HepG2 (cell line): ENCODE data around the gene ESPNL. TPM values are rescaled to one million over a fixed set of nuclear protein-coding genes. Genes with fewer than 3 reads are reported as not detected.

ENCODE experiments used
- EED ChIP-seq: sonication (generic); formaldehyde crosslinking; IDR thresholded peaks from 2 replicates; pipeline ENCODE4 v1.5.0; 2020; ENCODE audit warnings: mild to moderate bottlenecking, missing genetic modification reagents
- HDAC6 ChIP-seq: fragments of 200-600 bp; sonication (generic); IDR thresholded peaks from 2 replicates; pipeline ENCODE4 v1.7.0; 2017; ENCODE audit warnings: mild to moderate bottlenecking, antibody characterized with exemption, low read length, low read depth
- NFKB2 ChIP-seq: sonication (generic); formaldehyde crosslinking; IDR thresholded peaks from 2 replicates; pipeline ENCODE4 v1.4.0; 2020; ENCODE audit warnings: missing genetic modification reagents, borderline replicate concordance
- SETDB1 ChIP-seq: sonication (generic); formaldehyde crosslinking; IDR thresholded peaks from 2 replicates; pipeline ENCODE4 v1.5.1; 2020; ENCODE audit warnings: missing genetic modification reagents, mild to moderate bottlenecking, borderline replicate concordance
- ZNF674 ChIP-seq: sonication (generic); formaldehyde crosslinking; IDR thresholded peaks from 2 replicates; pipeline ENCODE4 v1.5.0; 2020; ENCODE audit warnings: low read depth, mild to moderate bottlenecking, missing genetic modification reagents
- ZNF777 ChIP-seq: sonication (generic); formaldehyde crosslinking; IDR thresholded peaks from 2 replicates; pipeline ENCODE4 v1.4.0; 2020; ENCODE audit warnings: missing genetic modification reagents
- ZSCAN31 ChIP-seq: sonication (generic); formaldehyde crosslinking; IDR thresholded peaks from 2 replicates; pipeline ENCODE4 v1.5.0; 2020; ENCODE audit warnings: low read depth, mild to moderate bottlenecking, missing genetic modification reagents
- polyA plus RNA-seq, 8 experiments: library from polyadenylated mRNA; depleted of rRNA in 3 of 8; stranded (reverse) in 7 of 8; unstranded in 1 of 8; fragments of >200 nt; fragmentation: Illumina TruSeq in 4 of 8; extraction: Trizol in 4 of 8; gene quantifications; 2 replicates each; pipeline versions ENCODE4 v1.2.1 to v1.2.3, GENCODE V29; 2011 to 2016; ENCODE audit warnings: low read depth in 4 of 8, missing spikeins in 1 of 8, mixed read lengths in 1 of 8; ENCODE audit not compliant: insufficient read depth in 1 of 8
- total RNA-seq, 5 experiments: library from RNA; depleted of rRNA; stranded (reverse); fragments of >200 nt; fragmentation: Illumina TruSeq; extraction: Trizol; gene quantifications; 2 replicates each; pipeline ENCODE4 v1.2.3, GENCODE V29; 2016; ENCODE audit warnings: low read depth in 1 of 5
- TF ChIP-seq, protein P1 (sequence below): sonication (generic); formaldehyde crosslinking; IDR thresholded peaks from 2 replicates; pipeline ENCODE4 v1.5.0; 2020; ENCODE audit warnings: missing genetic modification reagents, mild to moderate bottlenecking, borderline replicate concordance
- TF ChIP-seq, protein P2 (sequence below): IDR thresholded peaks from 2 replicates; pipeline ENCODE4 v1.6.1; 2016; ENCODE audit warnings: low read depth, borderline replicate concordance
- TF ChIP-seq, protein P3 (sequence below): sonication (generic); formaldehyde crosslinking; IDR thresholded peaks from 2 replicates; pipeline ENCODE4 v1.8.0; 2022; ENCODE audit warnings: missing genetic modification reagents, mild to moderate bottlenecking, inconsistent platforms, borderline replicate concordance
- TF ChIP-seq, protein P4 (sequence below): sonication (generic); formaldehyde crosslinking; IDR thresholded peaks from 2 replicates; pipeline ENCODE4; 2020; ENCODE audit warnings: missing genetic modification reagents, mild to moderate bottlenecking, borderline replicate concordance
- TF ChIP-seq, protein P5 (sequence below): sonication (generic); formaldehyde crosslinking; IDR thresholded peaks from 2 replicates; pipeline ENCODE4 v1.9.0; 2022; ENCODE audit warnings: missing genetic modification reagents, mild to moderate bottlenecking, borderline replicate concordance
- TF ChIP-seq, protein P6 (sequence below): sonication (generic); formaldehyde crosslinking; IDR thresholded peaks from 2 replicates; pipeline ENCODE4 v1.5.1; 2020; ENCODE audit warnings: mild to moderate bottlenecking, missing genetic modification reagents, moderate library complexity

Gene ESPNL
- total and polyA plus RNA-seq, 2 of the 13 experiments (the other 11 are each of a cell fraction or from before 2014, with no cell fraction given) = 0.45 to 0.80 TPM

DNA sequence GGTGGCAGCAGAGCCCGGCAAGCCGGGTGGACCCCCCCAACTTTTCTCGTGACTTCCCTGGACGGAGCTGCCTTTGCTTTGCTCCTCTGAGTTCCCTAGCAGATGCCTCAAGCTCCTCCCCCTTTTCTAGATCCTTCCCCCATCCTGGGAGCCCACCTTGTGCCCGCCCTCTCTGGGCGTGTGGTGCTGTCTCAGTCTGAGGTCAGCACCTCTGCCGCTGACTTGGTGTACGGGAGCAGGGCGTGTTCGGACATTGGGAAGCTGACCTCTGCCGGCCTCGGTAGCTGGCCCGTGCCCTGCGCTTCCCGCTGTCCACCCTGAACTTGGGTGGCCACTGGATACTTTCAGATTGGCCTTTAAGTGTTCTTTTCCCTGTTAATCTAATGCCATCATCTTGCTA, 19.6 kb upstream of the ESPNL start (continued):
- TF ChIP-seq, protein P1, sequence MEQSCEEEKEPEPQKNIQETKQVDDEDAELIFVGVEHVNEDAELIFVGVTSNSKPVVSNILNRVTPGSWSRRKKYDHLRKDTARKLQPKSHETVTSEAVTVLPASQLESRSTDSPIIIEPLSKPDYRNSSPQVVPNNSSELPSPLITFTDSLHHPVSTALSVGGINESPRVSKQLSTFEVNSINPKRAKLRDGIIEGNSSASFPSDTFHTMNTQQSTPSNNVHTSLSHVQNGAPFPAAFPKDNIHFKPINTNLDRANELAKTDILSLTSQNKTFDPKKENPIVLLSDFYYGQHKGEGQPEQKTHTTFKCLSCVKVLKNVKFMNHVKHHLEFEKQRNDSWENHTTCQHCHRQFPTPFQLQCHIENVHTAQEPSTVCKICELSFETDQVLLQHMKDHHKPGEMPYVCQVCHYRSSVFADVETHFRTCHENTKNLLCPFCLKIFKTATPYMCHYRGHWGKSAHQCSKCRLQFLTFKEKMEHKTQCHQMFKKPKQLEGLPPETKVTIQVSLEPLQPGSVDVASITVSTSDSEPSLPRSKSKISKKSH = 0 out of 2 replicates have a peak, but pooled peaks have one; percentile 41
- TF ChIP-seq, protein P2, sequence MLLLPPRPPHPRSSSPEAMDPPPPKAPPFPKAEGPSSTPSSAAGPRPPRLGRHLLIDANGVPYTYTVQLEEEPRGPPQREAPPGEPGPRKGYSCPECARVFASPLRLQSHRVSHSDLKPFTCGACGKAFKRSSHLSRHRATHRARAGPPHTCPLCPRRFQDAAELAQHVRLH (CRISPR knock-in tag) = no peak
- TF ChIP-seq EED (CRISPR knock-in tag) (peak; percentile 82; the same call in 1 of the 2 replicates), ZNF777 (CRISPR knock-in tag) (0 out of 2 replicates have a peak, but pooled peaks have one; percentile 2), NFKB2 (peak; percentile 43; the same call in 1 of the 2 replicates), HDAC6 (no peak), SETDB1 (CRISPR knock-in tag) (0 out of 2 replicates have a peak, but pooled peaks have one; percentile 66), ZSCAN31 (CRISPR knock-in tag) (0 out of 2 replicates have a peak, but pooled peaks have one; percentile 42), ZNF674 (CRISPR knock-in tag) (peak; percentile 73; the same call in 1 of the 2 replicates)
- TF ChIP-seq, protein P3, sequence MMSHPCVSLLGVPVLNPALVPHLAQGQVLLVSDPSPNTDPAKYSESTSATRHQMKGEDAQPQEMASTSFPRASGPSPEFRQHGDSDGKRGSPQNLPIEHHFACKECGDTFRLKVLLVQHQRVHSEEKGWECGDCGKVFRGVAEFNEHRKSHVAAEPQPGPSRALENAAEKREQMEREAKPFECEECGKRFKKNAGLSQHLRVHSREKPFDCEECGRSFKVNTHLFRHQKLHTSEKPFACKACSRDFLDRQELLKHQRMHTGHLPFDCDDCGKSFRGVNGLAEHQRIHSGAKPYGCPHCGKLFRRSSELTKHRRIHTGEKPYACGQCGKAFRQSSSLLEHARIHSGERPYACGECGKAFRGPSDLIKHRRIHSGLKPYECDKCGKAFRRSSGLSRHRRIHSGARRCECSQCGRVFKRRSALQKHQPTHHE (CRISPR knock-in tag) = 0 out of 2 replicates have a peak, but pooled peaks have one; percentile 12
- TF ChIP-seq, protein P4, sequence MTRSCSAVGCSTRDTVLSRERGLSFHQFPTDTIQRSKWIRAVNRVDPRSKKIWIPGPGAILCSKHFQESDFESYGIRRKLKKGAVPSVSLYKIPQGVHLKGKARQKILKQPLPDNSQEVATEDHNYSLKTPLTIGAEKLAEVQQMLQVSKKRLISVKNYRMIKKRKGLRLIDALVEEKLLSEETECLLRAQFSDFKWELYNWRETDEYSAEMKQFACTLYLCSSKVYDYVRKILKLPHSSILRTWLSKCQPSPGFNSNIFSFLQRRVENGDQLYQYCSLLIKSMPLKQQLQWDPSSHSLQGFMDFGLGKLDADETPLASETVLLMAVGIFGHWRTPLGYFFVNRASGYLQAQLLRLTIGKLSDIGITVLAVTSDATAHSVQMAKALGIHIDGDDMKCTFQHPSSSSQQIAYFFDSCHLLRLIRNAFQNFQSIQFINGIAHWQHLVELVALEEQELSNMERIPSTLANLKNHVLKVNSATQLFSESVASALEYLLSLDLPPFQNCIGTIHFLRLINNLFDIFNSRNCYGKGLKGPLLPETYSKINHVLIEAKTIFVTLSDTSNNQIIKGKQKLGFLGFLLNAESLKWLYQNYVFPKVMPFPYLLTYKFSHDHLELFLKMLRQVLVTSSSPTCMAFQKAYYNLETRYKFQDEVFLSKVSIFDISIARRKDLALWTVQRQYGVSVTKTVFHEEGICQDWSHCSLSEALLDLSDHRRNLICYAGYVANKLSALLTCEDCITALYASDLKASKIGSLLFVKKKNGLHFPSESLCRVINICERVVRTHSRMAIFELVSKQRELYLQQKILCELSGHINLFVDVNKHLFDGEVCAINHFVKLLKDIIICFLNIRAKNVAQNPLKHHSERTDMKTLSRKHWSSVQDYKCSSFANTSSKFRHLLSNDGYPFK (CRISPR knock-in tag) = peak; percentile 45; the same call in 1 of the 2 replicates
- TF ChIP-seq, protein P5, sequence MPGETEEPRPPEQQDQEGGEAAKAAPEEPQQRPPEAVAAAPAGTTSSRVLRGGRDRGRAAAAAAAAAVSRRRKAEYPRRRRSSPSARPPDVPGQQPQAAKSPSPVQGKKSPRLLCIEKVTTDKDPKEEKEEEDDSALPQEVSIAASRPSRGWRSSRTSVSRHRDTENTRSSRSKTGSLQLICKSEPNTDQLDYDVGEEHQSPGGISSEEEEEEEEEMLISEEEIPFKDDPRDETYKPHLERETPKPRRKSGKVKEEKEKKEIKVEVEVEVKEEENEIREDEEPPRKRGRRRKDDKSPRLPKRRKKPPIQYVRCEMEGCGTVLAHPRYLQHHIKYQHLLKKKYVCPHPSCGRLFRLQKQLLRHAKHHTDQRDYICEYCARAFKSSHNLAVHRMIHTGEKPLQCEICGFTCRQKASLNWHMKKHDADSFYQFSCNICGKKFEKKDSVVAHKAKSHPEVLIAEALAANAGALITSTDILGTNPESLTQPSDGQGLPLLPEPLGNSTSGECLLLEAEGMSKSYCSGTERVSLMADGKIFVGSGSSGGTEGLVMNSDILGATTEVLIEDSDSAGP (CRISPR knock-in tag) = peak; percentile 24; the same call in 1 of the 2 replicates
- TF ChIP-seq, protein P6, sequence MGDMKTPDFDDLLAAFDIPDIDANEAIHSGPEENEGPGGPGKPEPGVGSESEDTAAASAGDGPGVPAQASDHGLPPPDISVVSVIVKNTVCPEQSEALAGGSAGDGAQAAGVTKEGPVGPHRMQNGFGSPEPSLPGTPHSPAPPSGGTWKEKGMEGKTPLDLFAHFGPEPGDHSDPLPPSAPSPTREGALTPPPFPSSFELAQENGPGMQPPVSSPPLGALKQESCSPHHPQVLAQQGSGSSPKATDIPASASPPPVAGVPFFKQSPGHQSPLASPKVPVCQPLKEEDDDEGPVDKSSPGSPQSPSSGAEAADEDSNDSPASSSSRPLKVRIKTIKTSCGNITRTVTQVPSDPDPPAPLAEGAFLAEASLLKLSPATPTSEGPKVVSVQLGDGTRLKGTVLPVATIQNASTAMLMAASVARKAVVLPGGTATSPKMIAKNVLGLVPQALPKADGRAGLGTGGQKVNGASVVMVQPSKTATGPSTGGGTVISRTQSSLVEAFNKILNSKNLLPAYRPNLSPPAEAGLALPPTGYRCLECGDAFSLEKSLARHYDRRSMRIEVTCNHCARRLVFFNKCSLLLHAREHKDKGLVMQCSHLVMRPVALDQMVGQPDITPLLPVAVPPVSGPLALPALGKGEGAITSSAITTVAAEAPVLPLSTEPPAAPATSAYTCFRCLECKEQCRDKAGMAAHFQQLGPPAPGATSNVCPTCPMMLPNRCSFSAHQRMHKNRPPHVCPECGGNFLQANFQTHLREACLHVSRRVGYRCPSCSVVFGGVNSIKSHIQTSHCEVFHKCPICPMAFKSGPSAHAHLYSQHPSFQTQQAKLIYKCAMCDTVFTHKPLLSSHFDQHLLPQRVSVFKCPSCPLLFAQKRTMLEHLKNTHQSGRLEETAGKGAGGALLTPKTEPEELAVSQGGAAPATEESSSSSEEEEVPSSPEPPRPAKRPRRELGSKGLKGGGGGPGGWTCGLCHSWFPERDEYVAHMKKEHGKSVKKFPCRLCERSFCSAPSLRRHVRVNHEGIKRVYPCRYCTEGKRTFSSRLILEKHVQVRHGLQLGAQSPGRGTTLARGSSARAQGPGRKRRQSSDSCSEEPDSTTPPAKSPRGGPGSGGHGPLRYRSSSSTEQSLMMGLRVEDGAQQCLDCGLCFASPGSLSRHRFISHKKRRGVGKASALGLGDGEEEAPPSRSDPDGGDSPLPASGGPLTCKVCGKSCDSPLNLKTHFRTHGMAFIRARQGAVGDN = peak; percentile 41
